ENCODE measurements around the gene ARHGDIG. TPM values are rescaled to one million over a fixed set of nuclear protein-coding genes. Genes with fewer than 3 reads are reported as not detected.

Gene ARHGDIG
- 68.7 TPM for total RNA-seq

GRCh38 chr16:280552-280951 lies at the start of gene ARHGDIG:
Gene ARHGDIG, plus strand, starts transcription at chr16:280591. Its CDS starts 90 bp downstream, at chr16:280681.

DNA sequence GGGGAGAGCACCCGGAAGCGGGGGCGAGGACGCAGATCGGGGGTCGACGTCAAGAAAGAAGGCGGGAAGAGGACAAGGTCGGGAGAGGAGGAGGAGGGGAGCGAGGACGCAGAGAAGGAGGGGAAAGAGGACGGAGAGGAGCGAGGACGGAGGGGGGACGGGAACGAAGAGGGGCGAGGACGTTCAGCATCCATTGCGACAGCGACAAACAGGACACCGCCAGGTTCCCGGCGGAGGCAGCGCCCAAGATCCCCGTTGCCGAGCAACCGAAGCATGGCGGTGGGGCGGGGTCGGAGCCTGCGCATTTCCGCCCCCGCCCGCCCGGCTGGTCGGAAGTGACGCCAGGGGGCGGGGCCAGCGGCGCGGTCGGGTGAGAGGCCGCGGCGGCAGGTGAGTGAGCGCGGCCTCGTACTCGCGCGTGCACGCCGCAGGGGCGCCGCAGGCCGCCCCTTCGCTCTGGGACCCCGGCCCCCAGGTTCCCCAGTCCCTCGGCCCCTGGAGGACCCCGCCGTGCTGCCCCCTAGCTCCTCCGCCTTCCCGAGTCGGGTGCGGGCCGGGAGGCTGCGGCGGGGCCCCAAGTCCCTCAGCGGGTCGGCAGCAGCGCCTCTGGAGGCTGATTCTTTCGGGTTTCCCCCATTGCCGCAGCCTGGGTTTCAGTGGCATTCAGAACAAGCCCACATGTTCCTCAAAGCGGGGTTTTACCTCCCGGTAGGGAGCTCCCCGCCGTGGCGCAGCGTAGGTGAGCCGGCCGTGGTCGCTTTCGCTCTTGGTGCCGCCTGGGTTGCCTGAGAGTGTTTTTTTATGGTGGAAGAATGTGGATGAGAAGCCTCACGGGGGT lies 45.7 kb upstream of the ARHGDIG start, which contains the start of gene FAM234A:
Gene FAM234A (plus strand): TSS at position 354 of the 838 bp plus-strand sequence. CDS start 19,593 bp downstream, outside the sequence.

GRCh38 chr16:275786-276232 lies 4.6 kb upstream of the ARHGDIG start, which contains the start of gene RGS11:
Gene RGS11, minus strand, starts transcription at chr16:275944. Its CDS starts 33 bp downstream, at chr16:275911.

GRCh38 chr16:283033-283805 lies 2.8 kb downstream of the ARHGDIG start, which contains the start of gene PDIA2:
Gene PDIA2, plus strand, starts transcription at chr16:283164. Its CDS starts 6 bp downstream, at chr16:283170.

Other genes starting within 250 kb of the ARHGDIG start
- 7.4 TPM for gene POLR3K, start 227.0 kb upstream of the ARHGDIG start, total RNA-seq
- 26.1 TPM for gene SNRNP25, start 226.8 kb upstream of the ARHGDIG start, total RNA-seq
- gene RHBDF1, start 208.0 kb upstream of the ARHGDIG start, total RNA-seq = 3.7 TPM
- 41.8 TPM for gene MPG, start 202.4 kb upstream of the ARHGDIG start, total RNA-seq
- 11.3 TPM for gene NPRL3, start 141.9 kb upstream of the ARHGDIG start, total RNA-seq
- 1.2 TPM for gene HBZ, start 127.9 kb upstream of the ARHGDIG start, total RNA-seq
- 31.1 TPM for gene HBM, start 114.6 kb upstream of the ARHGDIG start, total RNA-seq
- 2,023 TPM for gene HBA2, start 107.7 kb upstream of the ARHGDIG start, total RNA-seq
- 1,158 TPM for gene HBA1, start 103.9 kb upstream of the ARHGDIG start, total RNA-seq
- gene HBQ1, start 100.1 kb upstream of the ARHGDIG start, total RNA-seq = 7.8 TPM
- 82.6 TPM for gene LUC7L, start 51.1 kb upstream of the ARHGDIG start, total RNA-seq
- 31.1 TPM for gene FAM234A, start 45.8 kb upstream of the ARHGDIG start, total RNA-seq
- 10.1 TPM for gene RGS11, start 4.6 kb upstream of the ARHGDIG start, total RNA-seq
- 12.5 TPM for gene PDIA2, start 2.6 kb downstream of the ARHGDIG start, total RNA-seq
- gene AXIN1, start 72.1 kb downstream of the ARHGDIG start, total RNA-seq = 16.1 TPM
- gene MRPL28, start 89.9 kb downstream of the ARHGDIG start, total RNA-seq = 62.5 TPM
- gene PGAP6, start 101.4 kb downstream of the ARHGDIG start, total RNA-seq = 32.3 TPM
- 16.4 TPM for gene NME4, start 116.6 kb downstream of the ARHGDIG start, total RNA-seq
- gene DECR2, start 121.3 kb downstream of the ARHGDIG start, total RNA-seq = 8.3 TPM
- gene RAB11FIP3, start 145.1 kb downstream of the ARHGDIG start, total RNA-seq = 33.4 TPM
- gene CAPN15, start 247.1 kb downstream of the ARHGDIG start, total RNA-seq = 12.2 TPM